ENCODE measurements around the gene THBD.

The THBD gene

GRCh38 chr20:23083553-23084220, 34.2 kb upstream of the THBD start:
- no peak for DNase-seq

DNA sequence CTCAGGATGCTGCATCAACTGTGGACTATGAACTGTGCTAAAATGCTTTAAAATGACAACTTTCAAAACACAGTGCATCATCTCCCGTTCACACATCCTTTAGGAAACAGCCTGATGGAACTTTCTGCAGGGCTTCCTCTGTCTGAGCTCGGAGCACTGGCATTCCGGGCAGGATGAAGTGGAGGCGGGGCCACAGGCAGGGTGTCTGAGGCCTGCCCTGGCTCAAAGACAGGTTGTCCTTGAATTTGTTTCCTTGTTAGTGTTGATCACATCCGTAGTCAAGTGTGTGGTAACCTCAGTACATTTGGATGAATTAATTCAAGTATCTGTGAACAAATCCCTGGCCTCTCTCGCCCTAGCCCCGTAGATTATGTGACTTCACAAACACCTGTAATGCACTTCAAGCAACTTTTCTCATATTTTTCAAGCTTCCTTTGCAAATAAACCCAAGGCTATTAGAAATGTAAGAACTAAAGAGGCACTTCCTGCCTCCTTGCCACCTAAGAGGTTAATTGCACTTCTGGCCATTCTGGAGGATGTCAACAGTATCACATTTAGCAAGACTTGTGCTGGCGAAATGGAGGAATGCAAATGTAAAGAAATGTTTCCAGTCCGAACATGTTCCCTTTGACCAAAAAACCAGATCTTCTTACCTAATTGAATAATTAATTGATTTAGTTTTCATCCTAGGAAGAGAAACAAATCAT, 33.5 kb upstream of the THBD start:
- no peak for DNase-seq

DNA sequence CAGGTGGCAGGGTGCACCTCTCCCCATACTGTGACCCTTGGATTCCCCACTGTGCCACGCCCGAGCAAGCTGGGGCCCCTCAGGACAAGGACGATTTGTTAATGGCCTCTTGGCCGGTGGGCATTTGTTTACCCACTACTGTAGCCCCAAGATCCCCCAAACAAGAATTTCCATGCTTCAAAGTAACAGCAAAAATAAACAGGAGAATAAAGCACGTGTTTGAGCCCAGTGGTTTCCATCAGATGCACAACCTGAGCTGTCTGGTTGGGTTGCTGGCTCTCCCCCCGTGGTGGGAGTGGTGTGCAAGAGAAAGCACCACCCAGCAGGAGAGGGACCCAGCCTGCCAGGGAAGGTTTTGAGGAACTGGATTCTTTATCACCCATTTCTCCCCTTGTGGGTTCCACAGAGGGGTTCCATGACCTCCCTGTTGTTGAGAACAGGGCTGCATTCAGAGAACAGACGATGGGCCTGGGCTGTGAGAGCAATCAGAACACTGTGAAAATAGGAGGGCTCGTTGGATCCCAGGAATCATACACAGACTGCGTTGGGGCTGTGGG, 31.9 kb upstream of the THBD start:
- no peak for DNase-seq

- DNase-seq = no peak
These were observed 31.0 kb upstream of the THBD start for GRCh38 chr20:23080521-23080920.

DNA sequence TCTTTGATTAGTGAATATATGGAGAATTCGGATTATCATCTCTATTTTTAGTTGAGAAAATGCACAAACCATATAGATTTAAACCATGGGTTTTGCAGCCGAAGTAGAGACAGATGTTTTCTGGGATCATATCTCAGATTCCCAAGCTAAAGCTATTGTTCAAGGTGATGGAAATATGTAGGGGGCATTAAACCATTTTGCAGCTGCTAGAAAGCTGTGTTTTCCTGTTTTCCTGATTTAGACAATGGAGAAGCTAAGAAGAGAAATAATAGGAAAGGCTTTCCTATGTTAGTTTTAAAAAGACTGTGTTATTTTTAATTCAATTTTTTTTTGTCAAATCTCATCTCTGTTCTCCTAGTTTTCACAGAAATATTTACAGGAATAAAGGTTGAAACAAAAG, 30.5 kb upstream of the THBD start:
- no peak for DNase-seq

GRCh38 chr20:23079016-23079351, 29.5 kb upstream of the THBD start:
- DNase-seq = peak; percentile 92

DNA sequence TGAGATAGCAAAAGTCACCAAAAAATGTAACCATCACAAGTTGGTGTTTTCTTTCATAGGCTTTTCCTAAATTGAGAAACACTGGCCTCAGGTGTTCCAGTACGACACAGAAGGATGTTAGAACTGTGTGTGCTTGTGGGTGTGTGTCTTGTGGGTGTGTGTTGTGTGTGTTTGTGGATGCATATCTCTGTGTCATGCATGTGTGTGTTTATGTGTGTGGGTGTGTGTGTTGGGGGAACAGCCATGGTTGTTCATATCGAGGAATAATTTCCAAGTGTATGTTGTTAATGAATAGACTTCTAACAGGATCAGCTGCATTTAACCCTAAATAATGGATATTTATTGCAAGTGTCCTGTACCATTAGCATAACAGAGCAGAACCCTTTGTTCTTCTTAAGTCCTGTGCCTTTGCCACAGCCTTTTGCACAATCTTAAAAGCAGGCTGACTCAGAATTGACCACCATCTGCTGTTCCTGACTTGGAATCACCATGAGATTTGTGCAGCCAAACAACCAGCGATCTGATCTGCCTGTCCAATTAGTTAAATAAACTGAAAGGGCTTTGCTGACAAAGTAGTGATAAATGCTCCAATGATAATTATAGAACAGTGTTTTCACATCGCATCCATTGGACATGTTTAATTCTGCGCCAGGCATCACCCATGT, 29.0 kb upstream of the THBD start:
- DNase-seq = peak; percentile 92

DNA sequence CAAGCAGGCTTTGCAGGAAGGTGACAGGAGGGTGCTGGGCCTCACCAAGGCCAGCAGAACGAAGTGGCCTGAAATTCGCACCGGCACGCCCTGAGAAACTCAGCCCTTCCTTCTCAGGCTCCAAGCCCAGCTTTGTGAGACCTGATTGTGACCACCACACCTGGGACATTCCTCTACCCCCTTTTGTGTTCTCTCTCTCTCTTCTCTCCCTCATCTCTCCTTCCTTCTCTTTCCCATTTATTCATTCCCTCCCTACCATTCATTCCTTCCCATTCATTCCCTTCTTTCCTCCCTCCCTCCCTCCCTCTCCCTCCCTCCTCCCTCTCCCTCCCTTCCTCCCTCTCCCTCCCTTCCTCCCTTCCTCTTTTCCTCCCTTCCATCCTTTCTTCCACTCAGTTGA, 27.8 kb upstream of the THBD start:
- DNase-seq = no peak

- DNase-seq = no peak
These were observed 24.6 kb upstream of the THBD start for GRCh38 chr20:23074052-23074451.

- DNase-seq = no peak
These were observed 23.6 kb upstream of the THBD start for GRCh38 chr20:23072892-23073586.

- DNase-seq = no peak
These were observed 22.5 kb upstream of the THBD start for GRCh38 chr20:23071996-23072395.

DNA sequence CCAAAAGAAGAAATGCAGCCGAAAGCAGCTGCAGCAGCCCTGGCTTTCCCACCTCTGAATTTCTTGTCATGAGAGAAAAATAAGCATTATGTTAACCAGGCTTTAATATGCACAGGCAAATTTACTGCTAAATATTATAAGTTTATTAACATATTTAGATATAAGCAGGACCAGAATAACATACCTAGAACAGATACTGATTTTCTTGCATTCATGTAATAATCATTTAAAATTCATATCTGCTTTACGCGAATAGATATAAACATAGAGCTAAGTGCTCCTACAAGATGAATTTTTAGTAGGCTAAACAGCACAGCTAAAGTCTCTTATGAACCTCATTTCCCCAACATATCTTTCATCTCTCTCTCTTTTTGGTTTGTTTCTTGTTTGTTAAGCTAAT, 21.9 kb upstream of the THBD start:
- no peak for DNase-seq

GRCh38 chr20:23069108-23069507, 19.6 kb upstream of the THBD start:
- no peak for DNase-seq

DNA sequence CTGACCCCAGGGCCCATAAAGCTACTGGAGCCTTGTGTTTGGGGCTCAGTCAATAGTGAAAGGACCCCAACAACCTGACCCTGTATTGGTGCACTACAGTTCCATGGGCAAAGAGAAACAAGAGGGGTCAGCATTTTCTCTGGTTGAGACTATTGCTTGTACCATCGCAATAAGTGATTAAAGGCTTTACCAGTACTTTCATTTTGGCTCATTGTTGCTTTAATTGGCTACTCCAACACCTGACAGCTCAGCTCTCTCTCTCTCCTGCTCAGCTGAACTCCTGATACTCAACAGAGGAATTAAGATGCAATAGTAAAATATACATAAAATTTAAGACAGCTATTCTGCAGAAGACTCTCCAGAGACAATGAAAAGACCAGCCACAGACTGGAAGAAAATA, 18.8 kb upstream of the THBD start:
- DNase-seq = no peak

DNA sequence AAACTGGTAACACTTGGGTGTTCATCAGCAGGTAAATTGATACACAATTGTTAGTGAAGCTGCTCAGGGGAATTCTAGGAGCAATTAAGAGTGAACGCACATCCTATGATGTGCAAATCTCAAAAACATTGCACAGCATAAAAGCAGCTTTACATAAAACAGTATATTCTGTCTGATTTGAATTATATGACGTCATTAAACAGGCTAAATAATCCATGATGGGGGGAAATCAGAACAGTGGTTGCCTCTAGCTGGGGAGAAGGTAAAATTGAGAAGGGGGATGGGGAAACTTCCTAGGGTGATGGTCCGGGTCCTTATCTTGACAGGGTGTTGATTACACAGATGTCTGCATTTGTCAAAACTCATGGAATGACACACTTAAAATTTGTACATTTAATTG, 17.3 kb upstream of the THBD start:
- no peak for DNase-seq

DNA sequence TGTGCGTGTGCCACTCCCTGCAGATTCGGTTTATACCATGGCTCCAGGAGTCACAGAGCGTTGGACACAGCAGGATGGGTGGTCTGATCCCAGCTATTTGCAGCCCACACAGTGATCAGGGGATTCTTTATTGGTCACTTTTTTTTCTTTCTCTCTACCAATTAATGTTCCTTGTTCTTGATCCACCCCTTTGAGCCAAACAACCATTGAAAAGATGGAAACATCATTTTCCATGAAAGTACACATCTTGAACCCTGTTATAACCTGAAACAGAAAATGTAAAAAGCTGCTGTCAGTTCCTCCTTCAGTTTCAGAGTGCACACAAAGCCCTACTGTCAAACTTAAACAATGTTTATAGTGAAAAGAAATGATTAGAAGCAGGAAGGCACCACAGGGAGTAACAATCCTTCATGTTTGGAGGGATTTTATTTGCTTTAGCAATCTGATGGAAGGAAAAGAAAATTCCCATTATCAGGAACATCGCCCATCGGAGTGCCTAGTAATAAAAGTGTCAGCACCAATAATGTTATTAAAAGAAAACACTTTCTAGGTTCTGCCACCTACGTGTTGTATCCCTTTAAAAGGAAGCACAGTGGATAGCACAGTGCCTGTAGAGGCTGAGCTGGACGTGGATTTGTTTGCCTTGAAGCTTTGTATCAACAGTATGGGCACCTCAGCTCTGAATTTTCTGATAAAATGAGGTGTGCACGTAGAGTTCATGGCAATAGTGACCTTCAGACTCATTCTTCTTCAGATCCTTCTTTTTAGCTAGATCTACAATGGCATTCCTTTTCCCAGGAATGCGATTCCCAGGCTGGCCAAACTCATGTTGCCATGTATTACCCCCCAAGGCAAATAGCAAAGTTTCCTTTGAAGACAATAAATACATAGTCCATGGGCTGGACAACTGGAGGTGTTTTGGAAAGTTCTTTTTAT, 16.1 kb upstream of the THBD start:
- no peak for DNase-seq

DNA sequence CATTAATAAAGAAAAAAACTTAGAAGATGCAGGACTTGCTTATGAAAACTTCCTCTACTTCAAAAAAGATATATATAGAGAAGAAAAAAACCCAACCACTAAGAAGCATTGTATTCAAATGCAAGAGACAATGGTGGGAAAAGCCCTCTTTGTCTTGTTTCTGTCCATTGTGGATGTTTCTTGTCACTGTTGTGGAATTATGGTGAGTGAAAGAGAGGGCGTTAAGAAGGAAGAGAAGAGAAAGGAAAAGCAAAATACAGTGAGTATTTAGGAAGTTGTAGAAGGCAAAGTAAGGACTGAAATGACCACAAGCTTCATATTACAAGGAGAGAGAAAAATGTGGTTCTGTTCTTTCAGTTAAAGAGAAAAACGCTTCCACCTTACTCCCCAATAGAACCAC, 14.1 kb upstream of the THBD start:
- DNase-seq = no peak

GRCh38 chr20:23063168-23063567, 13.7 kb upstream of the THBD start:
- no peak for DNase-seq

DNA sequence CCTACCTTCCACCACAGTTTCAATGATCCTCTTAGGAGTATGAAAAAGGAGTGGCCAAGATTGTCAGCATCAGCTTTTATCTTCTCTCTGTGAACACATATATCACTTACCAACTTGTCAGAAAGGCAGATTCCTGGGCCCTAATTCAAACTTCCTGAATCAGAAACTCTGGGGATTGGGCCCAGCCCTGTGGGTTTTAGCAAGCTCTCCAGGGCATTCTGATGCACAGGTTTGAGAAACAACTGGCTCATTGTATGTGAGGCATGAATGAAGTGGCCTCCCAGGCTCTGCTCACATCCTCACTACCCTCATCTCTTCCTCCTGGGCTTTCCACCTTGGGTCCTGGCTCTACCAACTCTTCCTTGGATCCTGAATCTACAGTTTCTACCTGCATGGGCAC, 13.2 kb upstream of the THBD start:
- DNase-seq = no peak

DNA sequence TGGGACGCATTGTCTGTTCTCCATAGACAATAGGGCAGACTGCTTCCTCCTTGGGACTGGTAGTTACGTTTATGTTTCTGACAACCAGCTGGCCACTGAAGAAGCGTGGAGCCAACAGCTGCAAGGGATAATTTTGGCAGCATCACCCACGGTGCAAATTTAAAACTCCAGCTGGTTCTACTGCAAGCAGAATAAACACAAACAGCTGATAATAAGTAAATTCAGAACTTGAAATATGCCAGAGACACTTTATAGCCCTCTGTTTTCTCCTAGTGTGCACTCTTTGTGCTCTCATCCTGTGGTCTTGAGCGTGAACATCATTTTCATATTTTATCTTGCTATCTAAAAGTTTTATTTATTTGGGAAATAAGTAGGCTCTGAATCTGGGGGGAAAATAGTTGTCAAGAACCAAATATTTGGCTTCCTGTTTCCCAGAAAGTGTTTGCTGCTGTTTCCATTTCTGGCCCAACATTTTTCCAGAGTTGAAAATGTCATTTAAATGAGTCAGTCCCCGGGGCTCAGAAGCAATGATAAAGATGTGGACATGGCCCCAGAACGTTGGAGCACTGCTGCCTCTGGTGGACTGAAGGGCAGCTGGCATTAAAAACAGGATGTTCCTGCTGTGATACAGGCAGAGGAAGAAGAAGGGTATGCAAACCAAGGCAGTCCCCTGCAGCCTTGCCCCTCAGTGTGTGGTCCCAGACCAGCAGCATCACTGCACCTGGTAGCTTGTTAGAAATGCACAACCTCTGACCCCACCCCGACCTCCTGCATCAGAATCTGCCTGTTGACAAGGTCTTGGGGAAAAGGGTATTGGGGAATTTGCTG, 12.5 kb upstream of the THBD start:
- no peak for DNase-seq

DNA sequence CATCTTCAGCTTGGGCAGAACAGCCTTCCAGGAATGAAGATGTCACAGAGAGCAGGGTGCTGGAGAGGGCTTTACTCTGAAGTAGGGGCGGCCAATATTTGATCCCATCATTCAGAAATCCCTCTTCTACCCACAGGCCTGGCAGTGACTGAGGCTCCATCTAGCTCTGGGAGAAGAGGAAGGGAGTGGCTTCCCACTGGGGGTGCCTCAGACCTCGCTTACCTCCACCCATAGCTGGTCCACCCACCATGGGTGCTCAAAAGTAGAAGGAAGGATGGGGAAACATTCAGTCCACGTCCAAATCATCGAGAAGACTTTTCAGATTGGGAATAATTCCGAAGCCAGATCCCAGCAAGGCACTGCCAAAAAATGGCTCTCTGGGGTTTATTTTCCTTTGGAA, 11.8 kb upstream of the THBD start:
- DNase-seq = no peak

- DNase-seq = no peak
These were observed 11.2 kb upstream of the THBD start for GRCh38 chr20:23060629-23061028.

Measured in NCI-H1417 treated with DMSO at 0.1 percent for 48 hours (cell line).